Kidney (tissue), 14 donors: ENCODE data around the gene WDR31. TPM values are rescaled to one million over a fixed set of nuclear protein-coding genes. Genes with fewer than 3 reads are reported as not detected.

Source experiments
- DNase-seq, 5 donors: peaks; one replicate each; pipeline ENCODE4 v3.0.0-alpha.2; 2013 to 2020
- FAIRE-seq: peaks from 2 replicates; lab custom pipeline; 2012; peaks lifted over from hg19 to GRCh38; lab: Jason Lieb, UNC
- H3K27ac ChIP-seq, 2 donors: one replicate each; pipeline ENCODE4 v1.7.0; 2013; ENCODE audit warnings: low read depth in 2 of 2, low read length in 2 of 2, inconsistent platforms in 1 of 2
- H3K27me3 ChIP-seq: one replicate; pipeline ENCODE4 v1.7.1; 2013; ENCODE audit warnings: low read length, inconsistent platforms; ENCODE audit not compliant: control insufficient read depth, insufficient read depth
- H3K36me3 ChIP-seq, 3 donors: one replicate each; pipeline versions ENCODE4 v1.7.0 to v1.7.1; 2013; ENCODE audit warnings: low read length in 3 of 3, control low read depth in 1 of 3, inconsistent platforms in 1 of 3; ENCODE audit not compliant: insufficient read depth in 3 of 3, control insufficient read depth in 2 of 3
- H3K4me1 ChIP-seq, 3 donors: one replicate each; pipeline versions ENCODE4 v1.7.0 to v1.7.1; 2013; ENCODE audit warnings: low read length in 3 of 3, inconsistent platforms in 1 of 3, low read depth in 1 of 3; ENCODE audit not compliant: control insufficient read depth in 2 of 3, insufficient read depth in 2 of 3
- H3K4me3 ChIP-seq, 3 donors: one replicate each; pipeline versions ENCODE4 v1.7.0 to v1.8.1; 2013; ENCODE audit warnings: low read length in 3 of 3, control low read depth in 1 of 3, inconsistent platforms in 1 of 3
- H3K9ac ChIP-seq, 3 donors: one replicate each; pipeline versions ENCODE4 v1.7.0 to v1.7.1; 2013; ENCODE audit warnings: low read length in 3 of 3, control low read depth in 1 of 3, inconsistent platforms in 1 of 3
- H3K9me3 ChIP-seq, 3 donors: one replicate each; pipeline versions ENCODE4 v1.7.0 to v1.7.1; 2013; ENCODE audit warnings: low read length in 3 of 3, control low read depth in 1 of 3, inconsistent platforms in 1 of 3; ENCODE audit not compliant: control insufficient read depth in 2 of 3, insufficient read depth in 1 of 3
- CTCF ChIP-seq: IDR thresholded peaks from 3 replicates; pipeline ENCODE4 v1.5.1; 2012; ENCODE audit warnings: mild to moderate bottlenecking, moderate library complexity, borderline replicate concordance; ENCODE audit not compliant: insufficient read depth; ENCODE audit errors: extremely low read depth
- intact Hi-C: fragments of 100-400 bp; cut with DNase I; formaldehyde crosslinking; loops from one replicate; pipeline ENCODE4 v1.11.1; 2022
- polyA plus RNA-seq: library from polyadenylated mRNA; stranded (reverse); fragments of 350-450 nt; fragmentation: Illumina TruSeq; extraction: RNeasy Lipid Tissue Mini Kit (QIAGEN cat#74804); gene quantifications from one replicate; pipeline ENCODE4 v1.2.3, GENCODE V29; 2014; ENCODE audit warnings: low read depth, low replicate concordance; ENCODE audit not compliant: insufficient read depth
- total RNA-seq: library from RNA; stranded (reverse); fragmentation: NEBNext Ultra II Directional; extraction: Animal tissue kit (Norgen Biotek cat#: 25700); gene quantifications from one replicate; pipeline ENCODE4 v1.2.1, GENCODE V29; 2021
- donor health status: control.
- donor health status: control.
- donor health status: control.
- donor health status: control.
- donor health status: control.
- donor health status: DM: yes; HTN: yes; CAD: no.
- donor health status: Normal renal cell carcinoma (clear cell type).

WDR31 gene
- total and polyA plus RNA-seq, 2 donors from 2014 or later = 3.1 to 8.7 TPM

- DNase-seq = no peak
- Histone ChIP-seq H3K4me3 (no peak overlapping the region), H3K4me1 (no peaks in the 10 kb centered on the region), H3K27ac (no peak overlapping the region), H3K9ac (no peak overlapping the region), H3K36me3 (peaks cover 0 to 4% (median 2%) of the 10 kb centered on the region in 3 donors), H3K27me3 (no peaks in the 10 kb centered on the region), H3K9me3 (no peaks in the 10 kb centered on the region)
- TF ChIP-seq CTCF = no peak
- intact Hi-C loops = no loop called here
- FAIRE-seq = no peak
These were observed 11.9 kb downstream of the WDR31 start for GRCh38 chr9:113328045-113328782.

- Histone ChIP-seq H3K9me3 (no peaks in the 10 kb centered on the region), H3K27me3 (no peaks in the 10 kb centered on the region), H3K4me3 (no peak overlapping the region), H3K27ac (no peak overlapping the region), H3K9ac (no peak overlapping the region), H3K36me3 (peaks cover 0 to 3% (median 2%) of the 10 kb centered on the region in 3 donors), H3K4me1 (no peaks in the 10 kb centered on the region)
- DNase-seq (no peak), FAIRE-seq (no peak)
- no peak for TF ChIP-seq CTCF
- intact Hi-C loops = no loop called here
These were observed 13.8 kb downstream of the WDR31 start for GRCh38 chr9:113326230-113326629.

GRCh38 chr9:113322671-113323070 lies 17.4 kb downstream of the WDR31 start:
- FAIRE-seq = no peak
- H3K36me3 ChIP-seq = peaks cover 2 to 27% (median 3%) of the 10 kb centered on the region in 3 donors
- no peak for TF ChIP-seq CTCF
- H3K27me3 ChIP-seq = no peaks in the 10 kb centered on the region
- DNase-seq = no peak
- H3K4me1 ChIP-seq = no peaks in the 10 kb centered on the region
- no peak overlapping the region for H3K9ac ChIP-seq
- no peak overlapping the region for H3K27ac ChIP-seq
- H3K4me3 ChIP-seq = no peak overlapping the region
- no peaks in the 10 kb centered on the region for H3K9me3 ChIP-seq
- intact Hi-C loops = no loop called here
